Measurements from ENCODE around the gene SLX4IP.
"Not testable (repeated sequence)": the region's sequence is repeated elsewhere in the genome, so short reads cannot be mapped to it uniquely, and the experiment has no call there.

Gene SLX4IP

GRCh38 chr20:10434832-10435812 lies at the start of gene SLX4IP:
TSS of gene SLX4IP (plus strand) at chr20:10435305. CDS start at chr20:10458205, 22,900 bp downstream.
- Histone ChIP-seq H3K4me3 (ENCODE audit: low read depth, low read length) (peak within 1 kb of the TSS; percentile 86), H3K4me1 (ENCODE audit: control insufficient read depth, insufficient read depth, low read length, unreplicated experiment) (peaks cover 21% of the 10 kb centered on the region), H3K27me3 (ENCODE audit: insufficient read depth, low read length) (no peaks in the 10 kb centered on the region), H2AFZ (ENCODE audit: low read length, unreplicated experiment) (peak within 1 kb of the TSS; percentile 90), H3K27ac (ENCODE audit: low read depth, low read length) (peak within 1 kb of the TSS; percentile 87), H3K36me3 (ENCODE audit: insufficient read depth, low read length) (no peaks in the 10 kb centered on the region), H3K79me2 (ENCODE audit: control insufficient read depth, insufficient read depth, low read length, unreplicated experiment) (peaks cover 54% of the 10 kb centered on the region)

DNA sequence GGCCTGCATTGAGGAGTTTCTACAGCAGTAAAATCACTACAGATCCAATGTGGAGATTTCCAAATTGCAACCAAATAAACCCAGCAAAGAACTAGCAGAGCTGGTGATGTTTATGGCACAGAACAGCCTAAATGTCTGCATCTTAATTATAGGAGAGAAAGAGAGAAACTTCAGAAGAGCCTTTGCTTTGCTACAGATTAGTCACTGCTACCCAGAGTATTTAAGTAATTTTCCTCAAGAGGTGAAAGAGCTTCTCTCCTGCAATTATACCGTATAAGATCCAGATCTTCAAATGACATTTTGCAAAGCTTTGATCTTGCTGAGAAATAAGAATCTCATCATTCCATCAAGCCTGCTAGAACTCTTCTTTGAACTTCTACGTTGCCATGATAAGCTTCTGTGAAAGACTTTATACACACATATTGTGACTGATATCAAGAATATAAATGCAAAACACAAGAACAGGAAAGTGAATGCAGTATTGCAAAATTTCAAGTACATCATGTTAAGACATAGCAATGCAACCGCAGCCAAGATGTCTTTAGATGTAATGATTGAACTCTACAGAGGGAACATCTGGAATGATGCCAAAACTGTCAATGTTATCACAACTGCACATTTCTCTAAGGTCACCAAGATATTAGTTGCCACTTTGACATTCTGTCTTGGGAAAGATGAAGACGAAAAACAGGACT lies 49.1 kb upstream of the SLX4IP start:
- Histone ChIP-seq H2AFZ (ENCODE audit: low read length, unreplicated experiment) (no peak overlapping the region), H3K4me1 (ENCODE audit: control insufficient read depth, insufficient read depth, low read length, unreplicated experiment) (no peaks in the 10 kb centered on the region), H3K79me2 (ENCODE audit: control insufficient read depth, insufficient read depth, low read length, unreplicated experiment) (no peaks in the 10 kb centered on the region), H3K27me3 (ENCODE audit: insufficient read depth, low read length) (no peaks in the 10 kb centered on the region), H3K27ac (ENCODE audit: low read depth, low read length) (no peak overlapping the region), H3K4me3 (ENCODE audit: low read depth, low read length) (no peak overlapping the region), H3K36me3 (ENCODE audit: insufficient read depth, low read length) (no peaks in the 10 kb centered on the region)

GRCh38 chr20:10387686-10388085 lies 47.4 kb upstream of the SLX4IP start:
- H3K27ac ChIP-seq (ENCODE audit: low read depth, low read length) = no peak overlapping the region
- H3K4me1 ChIP-seq (ENCODE audit: control insufficient read depth, insufficient read depth, low read length, unreplicated experiment) = no peaks in the 10 kb centered on the region
- H3K79me2 ChIP-seq (ENCODE audit: control insufficient read depth, insufficient read depth, low read length, unreplicated experiment) = no peaks in the 10 kb centered on the region
- no peaks in the 10 kb centered on the region for H3K27me3 ChIP-seq (ENCODE audit: insufficient read depth, low read length)
- H3K4me3 ChIP-seq (ENCODE audit: low read depth, low read length) = no peak overlapping the region
- no peak overlapping the region for H2AFZ ChIP-seq (ENCODE audit: low read length, unreplicated experiment)
- H3K36me3 ChIP-seq (ENCODE audit: insufficient read depth, low read length) = no peaks in the 10 kb centered on the region

DNA sequence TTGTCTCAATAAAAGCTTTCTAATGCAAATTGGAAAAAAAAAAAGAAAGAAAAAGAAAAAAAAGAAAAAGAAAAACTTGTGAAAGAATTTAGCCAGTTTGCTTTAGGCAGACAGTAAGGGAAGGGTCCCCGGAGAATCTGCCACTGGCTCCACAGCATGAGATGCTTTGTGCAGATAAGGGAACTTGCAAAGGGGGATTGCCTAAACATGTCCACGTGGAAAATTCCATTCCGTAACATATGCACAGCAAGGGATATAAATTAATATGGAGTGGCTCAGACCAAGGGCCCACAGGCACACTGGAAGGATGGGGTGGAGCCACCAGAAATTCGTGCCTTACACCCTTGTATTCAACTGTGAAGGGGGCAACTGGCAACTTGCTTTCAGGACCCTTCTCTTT lies 46.5 kb upstream of the SLX4IP start:
- H3K27ac ChIP-seq (ENCODE audit: low read depth, low read length) = no peak overlapping the region
- no peaks in the 10 kb centered on the region for H3K36me3 ChIP-seq (ENCODE audit: insufficient read depth, low read length)
- H3K27me3 ChIP-seq (ENCODE audit: insufficient read depth, low read length) = no peaks in the 10 kb centered on the region
- no peaks in the 10 kb centered on the region for H3K79me2 ChIP-seq (ENCODE audit: control insufficient read depth, insufficient read depth, low read length, unreplicated experiment)
- H2AFZ ChIP-seq (ENCODE audit: low read length, unreplicated experiment) = no peak overlapping the region
- no peak overlapping the region for H3K4me3 ChIP-seq (ENCODE audit: low read depth, low read length)
- H3K4me1 ChIP-seq (ENCODE audit: control insufficient read depth, insufficient read depth, low read length, unreplicated experiment) = no peaks in the 10 kb centered on the region

GRCh38 chr20:10390709-10391108 lies 44.4 kb upstream of the SLX4IP start:
- Histone ChIP-seq H3K27ac (ENCODE audit: low read depth, low read length) (no peak overlapping the region), H3K36me3 (ENCODE audit: insufficient read depth, low read length) (no peaks in the 10 kb centered on the region), H2AFZ (ENCODE audit: low read length, unreplicated experiment) (no peak overlapping the region)

DNA sequence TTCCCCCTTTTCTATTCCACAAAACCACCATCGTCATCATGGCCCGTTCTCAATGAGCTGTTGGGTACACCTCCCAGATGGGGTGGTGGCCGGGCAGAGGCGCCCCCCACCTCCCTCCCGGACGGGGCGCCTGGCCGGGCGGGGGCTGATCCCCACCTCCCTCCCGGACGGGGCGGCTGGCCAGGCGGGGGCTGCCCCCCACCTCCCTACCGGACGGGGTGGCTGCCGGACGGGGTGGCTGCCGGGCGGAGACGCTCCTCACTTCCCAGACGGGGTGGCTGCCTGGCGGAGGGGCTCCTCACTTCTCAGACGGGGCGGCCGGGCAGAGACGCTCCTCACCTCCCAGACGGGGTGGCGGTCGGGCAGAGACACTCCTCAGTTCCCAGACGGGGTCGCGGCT lies 40.4 kb upstream of the SLX4IP start:
- not testable (repeated sequence) for H3K4me3 ChIP-seq (ENCODE audit: low read depth, low read length); H3K4me1 ChIP-seq (ENCODE audit: control insufficient read depth, insufficient read depth, low read length, unreplicated experiment); H3K36me3 ChIP-seq (ENCODE audit: insufficient read depth, low read length); H3K27ac ChIP-seq (ENCODE audit: low read depth, low read length); H3K79me2 ChIP-seq (ENCODE audit: control insufficient read depth, insufficient read depth, low read length, unreplicated experiment); H2AFZ ChIP-seq (ENCODE audit: low read length, unreplicated experiment); H3K27me3 ChIP-seq (ENCODE audit: insufficient read depth, low read length)

More at GRCh38 chr20:10390709-10391108, 44.4 kb upstream of the SLX4IP start:
- Histone ChIP-seq H3K4me3 (ENCODE audit: low read depth, low read length) (no peak overlapping the region), H3K4me1 (ENCODE audit: control insufficient read depth, insufficient read depth, low read length, unreplicated experiment) (no peaks in the 10 kb centered on the region), H3K27me3 (ENCODE audit: insufficient read depth, low read length) (no peaks in the 10 kb centered on the region), H3K79me2 (ENCODE audit: control insufficient read depth, insufficient read depth, low read length, unreplicated experiment) (no peaks in the 10 kb centered on the region)

DNA sequence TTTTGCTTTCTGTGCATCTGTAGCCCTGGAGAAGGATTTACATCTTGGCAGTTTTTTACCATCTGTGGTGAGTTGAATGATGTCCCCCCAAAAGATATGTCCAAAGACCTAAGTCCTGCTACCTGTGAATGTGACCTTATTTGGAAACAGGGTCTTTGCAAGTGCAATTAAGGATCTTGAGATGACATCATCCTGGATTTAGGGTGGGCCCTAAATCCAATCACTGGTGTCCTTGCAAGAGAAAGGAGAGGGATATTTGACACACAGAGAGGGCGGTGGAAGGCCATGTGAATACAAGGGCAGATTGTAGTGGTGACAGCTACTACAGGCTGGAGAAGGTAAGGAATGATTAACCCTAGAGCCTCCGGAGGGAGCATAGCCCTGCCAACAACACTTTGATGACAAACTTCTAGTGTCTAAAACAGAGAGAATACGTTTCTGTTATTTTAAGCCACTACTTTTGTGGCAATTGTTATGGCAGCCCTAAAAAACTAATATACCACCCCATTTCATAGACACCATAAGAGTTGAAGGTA lies 36.2 kb upstream of the SLX4IP start:
- no peak overlapping the region for H3K4me3 ChIP-seq (ENCODE audit: low read depth, low read length)
- no peak overlapping the region for H3K27ac ChIP-seq (ENCODE audit: low read depth, low read length)
- no peaks in the 10 kb centered on the region for H3K27me3 ChIP-seq (ENCODE audit: insufficient read depth, low read length)
- H2AFZ ChIP-seq (ENCODE audit: low read length, unreplicated experiment) = no peak overlapping the region
- H3K36me3 ChIP-seq (ENCODE audit: insufficient read depth, low read length) = no peaks in the 10 kb centered on the region
- no peaks in the 10 kb centered on the region for H3K79me2 ChIP-seq (ENCODE audit: control insufficient read depth, insufficient read depth, low read length, unreplicated experiment)
- no peaks in the 10 kb centered on the region for H3K4me1 ChIP-seq (ENCODE audit: control insufficient read depth, insufficient read depth, low read length, unreplicated experiment)

DNA sequence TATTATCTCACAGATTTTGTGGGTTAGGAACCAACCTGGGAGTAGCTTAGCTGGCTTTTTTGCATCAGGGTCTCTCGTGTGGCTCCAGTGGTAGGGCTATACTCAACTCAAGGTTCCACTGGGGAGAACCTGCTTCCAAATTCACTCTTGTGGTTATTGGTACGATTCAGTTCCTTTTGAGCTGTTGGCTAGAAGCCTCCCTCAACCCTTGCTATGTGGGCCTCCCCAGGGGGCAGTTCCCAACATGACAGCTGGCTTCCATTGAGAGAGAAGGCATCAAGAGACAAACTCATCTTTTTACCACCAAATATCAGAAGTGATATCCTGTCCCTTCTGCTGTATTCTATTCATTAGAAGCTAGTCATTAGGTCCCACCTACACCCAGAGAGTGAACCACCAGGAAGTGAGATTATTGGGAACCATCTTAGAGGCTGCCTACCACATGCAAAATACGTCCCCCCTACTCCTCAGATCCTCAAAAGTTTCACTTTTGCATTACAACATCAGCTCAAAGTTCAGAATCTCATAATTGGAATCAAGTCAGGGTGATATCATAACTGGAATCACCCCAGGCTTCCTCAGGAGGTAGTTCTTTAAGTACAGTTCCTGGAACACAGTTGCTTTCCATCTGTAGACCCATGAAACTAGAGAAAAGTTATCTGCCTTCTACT lies 32.0 kb upstream of the SLX4IP start:
- H3K4me1 ChIP-seq (ENCODE audit: control insufficient read depth, insufficient read depth, low read length, unreplicated experiment) = peaks cover 3% of the 10 kb centered on the region
- H3K36me3 ChIP-seq (ENCODE audit: insufficient read depth, low read length) = peaks cover 6% of the 10 kb centered on the region; the same call in 1 of the 2 replicates
- no peaks in the 10 kb centered on the region for H3K27me3 ChIP-seq (ENCODE audit: insufficient read depth, low read length)
- no peak overlapping the region for H3K27ac ChIP-seq (ENCODE audit: low read depth, low read length)
- no peak overlapping the region for H2AFZ ChIP-seq (ENCODE audit: low read length, unreplicated experiment)
- H3K4me3 ChIP-seq (ENCODE audit: low read depth, low read length) = no peak overlapping the region
- no peaks in the 10 kb centered on the region for H3K79me2 ChIP-seq (ENCODE audit: control insufficient read depth, insufficient read depth, low read length, unreplicated experiment)

GRCh38 chr20:10404023-10404628 lies 31.0 kb upstream of the SLX4IP start:
- H2AFZ ChIP-seq (ENCODE audit: low read length, unreplicated experiment) = no peak overlapping the region
- H3K36me3 ChIP-seq (ENCODE audit: insufficient read depth, low read length) = peaks cover 6% of the 10 kb centered on the region; the same call in 1 of the 2 replicates
- peaks cover 3% of the 10 kb centered on the region for H3K4me1 ChIP-seq (ENCODE audit: control insufficient read depth, insufficient read depth, low read length, unreplicated experiment)
- no peaks in the 10 kb centered on the region for H3K79me2 ChIP-seq (ENCODE audit: control insufficient read depth, insufficient read depth, low read length, unreplicated experiment)
- H3K4me3 ChIP-seq (ENCODE audit: low read depth, low read length) = no peak overlapping the region
- no peaks in the 10 kb centered on the region for H3K27me3 ChIP-seq (ENCODE audit: insufficient read depth, low read length)
- no peak overlapping the region for H3K27ac ChIP-seq (ENCODE audit: low read depth, low read length)

DNA sequence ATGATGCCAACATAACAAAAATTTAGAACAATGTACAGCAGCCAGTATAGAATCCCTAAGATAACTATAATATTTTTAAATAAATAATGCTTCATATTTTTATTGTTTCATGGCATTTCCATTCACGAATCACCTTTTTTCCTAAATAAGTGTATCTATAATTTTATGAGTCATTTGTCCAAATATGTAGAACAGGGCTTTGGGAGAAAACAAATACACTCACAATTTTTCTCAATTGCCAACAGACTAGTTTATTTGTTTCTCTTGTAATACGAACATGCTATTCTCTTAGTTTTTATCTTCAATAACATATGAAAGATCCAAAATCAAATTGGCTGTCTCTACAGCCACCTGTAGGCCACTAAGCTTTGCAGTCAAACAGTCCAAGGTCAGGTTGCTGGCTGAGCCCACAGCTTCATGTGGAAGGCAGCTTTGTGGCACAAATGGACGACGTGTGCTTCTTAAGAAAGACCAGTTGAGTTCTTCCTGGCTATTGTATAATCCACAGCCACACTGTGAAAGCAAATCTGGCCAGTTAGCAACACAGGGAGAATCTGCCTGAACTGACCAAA lies 30.1 kb upstream of the SLX4IP start:
- Histone ChIP-seq H2AFZ (ENCODE audit: low read length, unreplicated experiment) (no peak overlapping the region), H3K79me2 (ENCODE audit: control insufficient read depth, insufficient read depth, low read length, unreplicated experiment) (no peaks in the 10 kb centered on the region), H3K27me3 (ENCODE audit: insufficient read depth, low read length) (no peaks in the 10 kb centered on the region), H3K36me3 (ENCODE audit: insufficient read depth, low read length) (peaks cover 6% of the 10 kb centered on the region; the same call in 1 of the 2 replicates), H3K4me1 (ENCODE audit: control insufficient read depth, insufficient read depth, low read length, unreplicated experiment) (peaks cover 3% of the 10 kb centered on the region), H3K4me3 (ENCODE audit: low read depth, low read length) (no peak overlapping the region), H3K27ac (ENCODE audit: low read depth, low read length) (no peak overlapping the region)

All from ACC112 (cell line).